ENCODE data around the gene CLASRP.

CLASRP gene

DNA sequence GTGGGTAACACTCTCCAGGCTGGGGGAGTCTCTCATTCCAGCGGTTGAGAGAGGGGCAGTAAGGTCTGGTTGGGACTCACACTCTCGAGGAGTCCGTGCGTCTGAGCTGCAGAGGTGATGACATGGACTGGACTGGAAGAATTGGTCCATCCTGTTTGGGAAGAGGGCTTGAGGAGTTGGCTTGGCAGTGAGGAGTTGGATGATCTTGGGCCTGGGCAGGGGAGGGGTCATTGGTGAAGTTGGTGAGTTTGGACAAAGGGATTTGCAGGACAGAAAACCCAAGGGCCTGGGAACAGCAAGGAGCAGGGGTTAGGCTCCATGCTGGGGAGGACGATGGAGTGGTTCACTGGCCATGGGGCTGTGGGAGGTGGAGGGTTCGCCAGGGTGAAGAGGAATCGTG is 57.9 kb downstream of the CLASRP start (continued):
- TF ChIP-seq, protein P1, sequence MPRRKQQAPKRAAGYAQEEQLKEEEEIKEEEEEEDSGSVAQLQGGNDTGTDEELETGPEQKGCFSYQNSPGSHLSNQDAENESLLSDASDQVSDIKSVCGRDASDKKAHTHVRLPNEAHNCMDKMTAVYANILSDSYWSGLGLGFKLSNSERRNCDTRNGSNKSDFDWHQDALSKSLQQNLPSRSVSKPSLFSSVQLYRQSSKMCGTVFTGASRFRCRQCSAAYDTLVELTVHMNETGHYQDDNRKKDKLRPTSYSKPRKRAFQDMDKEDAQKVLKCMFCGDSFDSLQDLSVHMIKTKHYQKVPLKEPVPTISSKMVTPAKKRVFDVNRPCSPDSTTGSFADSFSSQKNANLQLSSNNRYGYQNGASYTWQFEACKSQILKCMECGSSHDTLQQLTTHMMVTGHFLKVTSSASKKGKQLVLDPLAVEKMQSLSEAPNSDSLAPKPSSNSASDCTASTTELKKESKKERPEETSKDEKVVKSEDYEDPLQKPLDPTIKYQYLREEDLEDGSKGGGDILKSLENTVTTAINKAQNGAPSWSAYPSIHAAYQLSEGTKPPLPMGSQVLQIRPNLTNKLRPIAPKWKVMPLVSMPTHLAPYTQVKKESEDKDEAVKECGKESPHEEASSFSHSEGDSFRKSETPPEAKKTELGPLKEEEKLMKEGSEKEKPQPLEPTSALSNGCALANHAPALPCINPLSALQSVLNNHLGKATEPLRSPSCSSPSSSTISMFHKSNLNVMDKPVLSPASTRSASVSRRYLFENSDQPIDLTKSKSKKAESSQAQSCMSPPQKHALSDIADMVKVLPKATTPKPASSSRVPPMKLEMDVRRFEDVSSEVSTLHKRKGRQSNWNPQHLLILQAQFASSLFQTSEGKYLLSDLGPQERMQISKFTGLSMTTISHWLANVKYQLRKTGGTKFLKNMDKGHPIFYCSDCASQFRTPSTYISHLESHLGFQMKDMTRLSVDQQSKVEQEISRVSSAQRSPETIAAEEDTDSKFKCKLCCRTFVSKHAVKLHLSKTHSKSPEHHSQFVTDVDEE (CRISPR knock-in tag; IDR thresholded peaks at IDR 0.05): no peak
- TF ChIP-seq TCF4 (CRISPR knock-in tag; IDR thresholded peaks at IDR 0.05; ENCODE audit: borderline replicate concordance): no peak

DNA sequence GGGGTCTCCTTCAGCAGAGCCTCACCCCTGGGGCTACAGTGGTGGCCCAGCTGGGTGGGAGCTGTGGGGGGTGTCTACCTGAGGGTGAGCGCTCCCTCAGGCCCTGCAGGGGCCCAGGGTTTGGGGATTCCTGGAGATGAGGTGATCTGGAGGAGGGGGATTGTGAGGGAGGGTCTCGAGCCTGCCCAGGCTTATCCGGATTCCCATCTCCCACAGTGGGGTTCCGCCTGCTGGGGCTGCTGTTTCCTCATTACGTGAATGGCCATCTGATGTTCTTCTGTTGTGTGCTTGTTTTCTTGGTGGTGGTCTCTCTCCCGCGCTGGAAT is 58.6 kb downstream of the CLASRP start:
- no peak for ATAC-seq
- TF ChIP-seq OSR1 (CRISPR knock-in tag; IDR thresholded peaks at IDR 0.05) (no peak), BACH2 (CRISPR knock-in tag; IDR thresholded peaks at IDR 0.05; ENCODE audit: borderline replicate concordance) (no peak), TCF4 (CRISPR knock-in tag; IDR thresholded peaks at IDR 0.05; ENCODE audit: borderline replicate concordance) (no peak), CSDC2 (CRISPR knock-in tag; IDR thresholded peaks at IDR 0.05) (no peak), ESRRG (CRISPR knock-in tag; IDR thresholded peaks at IDR 0.05) (no peak), RARB (CRISPR knock-in tag; IDR thresholded peaks at IDR 0.05) (no peak), ZFP3 (CRISPR knock-in tag; IDR thresholded peaks at IDR 0.05) (no peak)
- TF ChIP-seq, protein P2, sequence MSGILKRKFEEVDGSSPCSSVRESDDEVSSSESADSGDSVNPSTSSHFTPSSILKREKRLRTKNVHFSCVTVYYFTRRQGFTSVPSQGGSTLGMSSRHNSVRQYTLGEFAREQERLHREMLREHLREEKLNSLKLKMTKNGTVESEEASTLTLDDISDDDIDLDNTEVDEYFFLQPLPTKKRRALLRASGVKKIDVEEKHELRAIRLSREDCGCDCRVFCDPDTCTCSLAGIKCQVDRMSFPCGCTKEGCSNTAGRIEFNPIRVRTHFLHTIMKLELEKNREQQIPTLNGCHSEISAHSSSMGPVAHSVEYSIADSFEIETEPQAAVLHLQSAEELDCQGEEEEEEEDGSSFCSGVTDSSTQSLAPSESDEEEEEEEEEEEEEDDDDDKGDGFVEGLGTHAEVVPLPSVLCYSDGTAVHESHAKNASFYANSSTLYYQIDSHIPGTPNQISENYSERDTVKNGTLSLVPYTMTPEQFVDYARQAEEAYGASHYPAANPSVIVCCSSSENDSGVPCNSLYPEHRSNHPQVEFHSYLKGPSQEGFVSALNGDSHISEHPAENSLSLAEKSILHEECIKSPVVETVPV (CRISPR knock-in tag; IDR thresholded peaks at IDR 0.05): no peak
- TF ChIP-seq, protein P1 (CRISPR knock-in tag; IDR thresholded peaks at IDR 0.05): no peak

DNA sequence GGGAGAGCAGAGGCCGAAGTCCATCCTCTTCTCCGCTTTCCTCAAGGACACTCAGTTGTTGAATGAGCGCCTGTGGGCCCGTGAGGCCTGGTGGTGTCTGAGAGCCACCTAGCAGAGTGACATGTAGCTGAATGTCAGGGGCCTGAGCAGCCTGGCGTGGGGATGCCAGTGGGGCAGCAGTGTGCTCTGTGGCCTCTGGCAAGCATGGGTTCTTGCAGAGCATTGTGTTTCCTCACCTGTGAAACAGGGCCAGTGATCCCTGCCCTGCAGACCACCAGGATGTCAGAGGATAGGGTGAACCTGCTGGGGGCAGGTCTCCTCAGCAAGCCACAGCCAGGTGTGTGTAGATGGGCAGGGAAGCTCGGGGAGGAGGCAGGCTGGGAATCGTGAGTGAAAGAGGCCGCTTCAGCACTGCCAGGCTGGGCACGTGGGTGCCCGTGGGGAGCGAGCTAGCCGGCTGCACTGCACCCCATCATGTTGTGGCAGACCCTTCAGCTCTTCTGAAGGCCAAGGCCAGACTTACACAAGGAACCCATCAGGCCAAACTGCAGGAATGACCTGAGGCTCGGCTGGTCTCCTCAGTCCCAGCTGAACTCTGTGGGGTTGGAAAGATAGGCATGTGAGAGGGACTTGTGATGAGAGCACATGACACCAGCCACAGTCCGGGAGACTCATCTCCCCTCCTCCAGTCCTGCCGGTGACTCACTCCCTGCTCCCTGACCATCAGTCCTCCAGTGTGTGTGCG is 59.1 kb downstream of the CLASRP start:
- TF ChIP-seq PPARA (CRISPR knock-in tag; IDR thresholded peaks at IDR 0.05; ENCODE audit: borderline replicate concordance): no peak
- no peak for TF ChIP-seq ESRRG (CRISPR knock-in tag; IDR thresholded peaks at IDR 0.05)
- TF ChIP-seq OSR1 (CRISPR knock-in tag; IDR thresholded peaks at IDR 0.05): no peak
- TF ChIP-seq, protein P1 (CRISPR knock-in tag; IDR thresholded peaks at IDR 0.05): no peak
- no peak for TF ChIP-seq GLIS3 (CRISPR knock-in tag; IDR thresholded peaks at IDR 0.05)
- no peak for TF ChIP-seq TOX (CRISPR knock-in tag; IDR thresholded peaks at IDR 0.05; ENCODE audit: borderline replicate concordance)
- TF ChIP-seq BACH2 (CRISPR knock-in tag; IDR thresholded peaks at IDR 0.05; ENCODE audit: borderline replicate concordance): no peak
- no peak for TF ChIP-seq RARB (CRISPR knock-in tag; IDR thresholded peaks at IDR 0.05)
- no peak for TF ChIP-seq ZNF8 (CRISPR knock-in tag; IDR thresholded peaks at IDR 0.05)
- no peak for TF ChIP-seq ZNF70 (CRISPR knock-in tag; IDR thresholded peaks at IDR 0.05)
- no peak for TF ChIP-seq ISL1 (CRISPR knock-in tag; IDR thresholded peaks at IDR 0.05)
- TF ChIP-seq, protein P2 (CRISPR knock-in tag; IDR thresholded peaks at IDR 0.05): no peak
- TF ChIP-seq ZNF565 (CRISPR knock-in tag; conservative IDR thresholded peaks at IDR 0.05; ENCODE audit: low read depth): no peak
- TF ChIP-seq ZFP3 (CRISPR knock-in tag; IDR thresholded peaks at IDR 0.05): no peak
- peak; percentile 94 for ATAC-seq

Data from SK-N-SH treated with all-trans-retinoic acid at 6 μM for 48 hours (cell line).